ENCODE results near the gene ITGAE.

GRCh38 chr17:3799181-3799945, 1.6 kb downstream of the ITGAE start:
- TF ChIP-seq EZH2 (IDR thresholded peaks at IDR 0.05; ENCODE audit: borderline replicate concordance, low read length) (no peak), CTCF (conservative IDR thresholded peaks at IDR 0.05 in 1 of 2, IDR thresholded peaks at IDR 0.05 in 1 of 2; ENCODE audit: extremely low read depth in 1 of 2, insufficient read depth in 1 of 2, low read depth in 1 of 2, low read length in 2 of 2) (no peak)
